ENCODE results near the gene SLC7A14.

SLC7A14 gene

GRCh38 chr3:170585937-170586310 lies at the start of gene SLC7A14:
TSS of gene SLC7A14 (minus strand) at chr3:170586075. CDS start at chr3:170526936, 59,139 bp downstream.
- no peak for DNase-seq (ENCODE audit: low spot score)

GRCh38 chr3:170635385-170635735 lies 49.5 kb upstream of the SLC7A14 start:
- no peak for DNase-seq (ENCODE audit: low spot score)

GRCh38 chr3:170634663-170635384 lies 48.9 kb upstream of the SLC7A14 start:
- no peak for DNase-seq (ENCODE audit: low spot score)

GRCh38 chr3:170633573-170633972 lies 47.7 kb upstream of the SLC7A14 start:
- no peak for DNase-seq (ENCODE audit: low spot score)

GRCh38 chr3:170632780-170633179 lies 46.9 kb upstream of the SLC7A14 start:
- DNase-seq (ENCODE audit: low spot score): peak; percentile 2

- DNase-seq (ENCODE audit: low spot score): no peak
Measured at GRCh38 chr3:170631755-170632488, 46.0 kb upstream of the SLC7A14 start.

GRCh38 chr3:170623524-170623923 lies 37.6 kb upstream of the SLC7A14 start:
- DNase-seq (ENCODE audit: low spot score): no peak

- DNase-seq (ENCODE audit: low spot score): no peak
Measured at GRCh38 chr3:170622369-170623159, 36.7 kb upstream of the SLC7A14 start.

- no peak for DNase-seq (ENCODE audit: low spot score)
Measured at GRCh38 chr3:170621256-170621655, 35.4 kb upstream of the SLC7A14 start.

- peak; percentile 52 for DNase-seq (ENCODE audit: low spot score)
Measured at GRCh38 chr3:170614214-170614966, 28.5 kb upstream of the SLC7A14 start.

GRCh38 chr3:170611751-170612150 lies 25.9 kb upstream of the SLC7A14 start:
- no peak for DNase-seq (ENCODE audit: low spot score)

GRCh38 chr3:170610321-170610884 lies 24.5 kb upstream of the SLC7A14 start:
- DNase-seq (ENCODE audit: low spot score): no peak

GRCh38 chr3:170608475-170608874 lies 22.6 kb upstream of the SLC7A14 start:
- DNase-seq (ENCODE audit: low spot score): no peak

GRCh38 chr3:170606675-170607074 lies 20.8 kb upstream of the SLC7A14 start:
- DNase-seq (ENCODE audit: low spot score): no peak

GRCh38 chr3:170605490-170605889 lies 19.6 kb upstream of the SLC7A14 start:
- DNase-seq (ENCODE audit: low spot score): no peak

- DNase-seq (ENCODE audit: low spot score): no peak
Measured at GRCh38 chr3:170603770-170604510, 18.1 kb upstream of the SLC7A14 start.

GRCh38 chr3:170602556-170602955 lies 16.7 kb upstream of the SLC7A14 start:
- DNase-seq (ENCODE audit: low spot score): no peak

- DNase-seq (ENCODE audit: low spot score): peak; percentile 35
Measured at GRCh38 chr3:170600005-170600624, 14.2 kb upstream of the SLC7A14 start.

GRCh38 chr3:170599091-170599490 lies 13.2 kb upstream of the SLC7A14 start:
- peak; percentile 27 for DNase-seq (ENCODE audit: low spot score)

- peak; percentile 92 for DNase-seq (ENCODE audit: low spot score)
Measured at GRCh38 chr3:170598091-170598502, 12.2 kb upstream of the SLC7A14 start.

- no peak for DNase-seq (ENCODE audit: low spot score)
Measured at GRCh38 chr3:170594528-170594927, 8.7 kb upstream of the SLC7A14 start.

All from SW480 (cell line).